SU-DHL-6 (cell line): ENCODE measurements around the gene KRT16.
"Not testable (repeated sequence)": the region's sequence is repeated elsewhere in the genome, so short reads cannot be mapped to it uniquely, and the experiment has no call there.

ENCODE experiments used
- H2AFZ ChIP-seq: fragments of 200-600 bp; sonication (generic); 2 replicates; pipeline ENCODE4 v1.6.1; 2014; ENCODE audit warnings: low read depth, mild to moderate bottlenecking, moderate library complexity, mixed read lengths, antibody characterized with exemption, low read length; ENCODE audit not compliant: severe bottlenecking
- H3F3A ChIP-seq: fragments of 200-600 bp; shearing (Covaris generic); 2 replicates; pipeline ENCODE4 v1.6.0; 2016; ENCODE audit warnings: antibody characterized with exemption, mild to moderate bottlenecking; ENCODE audit not compliant: insufficient read depth
- H3K27ac ChIP-seq: fragments of 200-600 bp; sonication (generic); 2 replicates; pipeline ENCODE4 v1.5.1; 2016; ENCODE audit warnings: low read depth, mild to moderate bottlenecking, low read length, moderate library complexity, mixed read lengths
- H3K27me3 ChIP-seq: fragments of 200-600 bp; sonication (generic), shearing (Covaris generic); 2 replicates; pipeline ENCODE4 v1.6.0; 2014; ENCODE audit warnings: mild to moderate bottlenecking, low read length
- H3K36me3 ChIP-seq: fragments of 200-600 bp; sonication (generic); 2 replicates; pipeline ENCODE4 v1.6.1; 2014; ENCODE audit warnings: mild to moderate bottlenecking, low read length, mixed read lengths
- H3K4me2 ChIP-seq: fragments of 300-600, 200-600 bp; shearing (Covaris generic), sonication (generic); 2 replicates; pipeline ENCODE4 v1.6.0; 2014; ENCODE audit warnings: low read length, low read depth, mild to moderate bottlenecking; ENCODE audit not compliant: poor library complexity, severe bottlenecking
- H3K4me3 ChIP-seq: fragments of 200-600 bp; sonication (generic); 2 replicates; pipeline ENCODE4 v1.5.1; 2014; ENCODE audit warnings: antibody characterized with exemption, low read length, mild to moderate bottlenecking, mixed read lengths; ENCODE audit not compliant: insufficient read depth, poor library complexity, severe bottlenecking
- H3K79me2 ChIP-seq: fragments of 200-600 bp; sonication (generic); 2 replicates; pipeline ENCODE4 v1.6.1; 2014; ENCODE audit warnings: mild to moderate bottlenecking, low read length, moderate library complexity; ENCODE audit not compliant: insufficient read depth
- H3K9ac ChIP-seq: fragments of 200-600 bp; sonication (generic); 2 replicates; pipeline ENCODE4 v1.7.0; 2014; ENCODE audit warnings: mild to moderate bottlenecking, low read length
- H3K9me2 ChIP-seq: fragments of 200-600 bp; sonication (generic); replicated peaks from 2 replicates; pipeline ENCODE4 v1.6.1; 2014; ENCODE audit warnings: low read length; ENCODE audit not compliant: insufficient read depth
- H3K9me3 ChIP-seq: fragments of 200-600 bp; sonication (generic); 2 replicates; pipeline ENCODE4 v1.6.1; 2014; ENCODE audit warnings: low read length, mixed read lengths; ENCODE audit not compliant: insufficient read depth
- H4K20me1 ChIP-seq: fragments of 200-600 bp; sonication (generic); 2 replicates; pipeline ENCODE4 v1.6.1; 2014; ENCODE audit warnings: low read depth, mild to moderate bottlenecking, antibody characterized with exemption, low read length, moderate library complexity, mixed read lengths
- CTCF ChIP-seq: fragments of 200-600 bp; sonication (generic); IDR thresholded peaks from one replicate; pipeline ENCODE4 v1.5.1; 2017; ENCODE audit warnings: antibody characterized with exemption, mild to moderate bottlenecking, low read length, moderate library complexity; ENCODE audit not compliant: insufficient read depth, poor library complexity, severe bottlenecking
- EZH2phosphoT487 ChIP-seq: fragments of 200-600 bp; sonication (generic), shearing (Covaris generic); conservative IDR thresholded peaks from 2 replicates; pipeline ENCODE4 v1.6.1; 2018; ENCODE audit warnings: mild to moderate bottlenecking, antibody characterized with exemption, low read length, moderate library complexity, mixed read lengths

The KRT16 gene

GRCh38 chr17:41610965-41611640, 1.5 kb downstream of the KRT16 start:
- no peaks in the 10 kb centered on the region for H3K27me3 ChIP-seq
- H3K9me3 ChIP-seq = peaks cover 5% of the 10 kb centered on the region; the same call in 1 of the 2 replicates
- H2AFZ ChIP-seq = no peak overlapping the region
- no peaks in the 10 kb centered on the region for H3K79me2 ChIP-seq
- no peak overlapping the region for H3K27ac ChIP-seq
- TF ChIP-seq CTCF (no peak), EZH2phosphoT487 (no peak)
- H3K4me3 ChIP-seq = no peak overlapping the region
- H4K20me1 ChIP-seq = no peaks in the 10 kb centered on the region
- H3K36me3 ChIP-seq = no peaks in the 10 kb centered on the region
- no peaks in the 10 kb centered on the region for H3K9me2 ChIP-seq
- no peaks in the 10 kb centered on the region for H3F3A ChIP-seq
- H3K9ac ChIP-seq = no peak overlapping the region
- no peak overlapping the region for H3K4me2 ChIP-seq

- not testable (repeated sequence) for H2AFZ ChIP-seq, H3K9me3 ChIP-seq, H3K4me2 ChIP-seq, H3K4me3 ChIP-seq, H4K20me1 ChIP-seq, H3K36me3 ChIP-seq, H3F3A ChIP-seq, H3K27ac ChIP-seq, H3K9ac ChIP-seq, H3K9me2 ChIP-seq, H3K79me2 ChIP-seq, H3K27me3 ChIP-seq
Observed at GRCh38 chr17:41610061-41610517, 2.5 kb downstream of the KRT16 start.

GRCh38 chr17:41606930-41607329, 5.6 kb downstream of the KRT16 start:
- not testable (repeated sequence) for H3K27me3 ChIP-seq, H3K4me2 ChIP-seq, H3K79me2 ChIP-seq, H3K27ac ChIP-seq, H3K9ac ChIP-seq, H2AFZ ChIP-seq, H3K36me3 ChIP-seq, H3K9me2 ChIP-seq, H3K4me3 ChIP-seq, H3K9me3 ChIP-seq, H3F3A ChIP-seq, H4K20me1 ChIP-seq

GRCh38 chr17:41602524-41602923, 10.0 kb downstream of the KRT16 start:
- H3K9ac ChIP-seq = no peak overlapping the region
- no peak overlapping the region for H3K4me3 ChIP-seq
- no peaks in the 10 kb centered on the region for H3K9me2 ChIP-seq
- H3K27me3 ChIP-seq = no peaks in the 10 kb centered on the region
- H3F3A ChIP-seq = no peaks in the 10 kb centered on the region
- H3K9me3 ChIP-seq = peaks cover 5% of the 10 kb centered on the region; the same call in 1 of the 2 replicates
- H3K4me2 ChIP-seq = no peak overlapping the region
- H3K79me2 ChIP-seq = no peaks in the 10 kb centered on the region
- H3K36me3 ChIP-seq = no peaks in the 10 kb centered on the region
- H3K27ac ChIP-seq = no peak overlapping the region
- no peaks in the 10 kb centered on the region for H4K20me1 ChIP-seq
- H2AFZ ChIP-seq = no peak overlapping the region
- TF ChIP-seq CTCF (no peak), EZH2phosphoT487 (no peak)
